ENCODE data around the gene ELL2.

ELL2 gene

GRCh38 chr5:95956021-95956899 is 5.4 kb downstream of the ELL2 start:
- no peak for TF ChIP-seq CTCF (IDR thresholded peaks at IDR 0.05; ENCODE audit: low read depth, low read length)
- H3K9me3 ChIP-seq: no peaks in the 10 kb centered on the region
- H3K4me3 ChIP-seq (ENCODE audit: low read depth, low read length): no peak overlapping the region
- DNase-seq: no peak
- H3K36me3 ChIP-seq: no peaks in the 10 kb centered on the region
- no peaks in the 10 kb centered on the region for H3K4me1 ChIP-seq
- H3K27me3 ChIP-seq: peaks cover 9% of the 10 kb centered on the region

- no peaks in the 10 kb centered on the region for H3K36me3 ChIP-seq
- no peaks in the 10 kb centered on the region for H3K4me1 ChIP-seq
- TF ChIP-seq CTCF (IDR thresholded peaks at IDR 0.05; ENCODE audit: low read depth, low read length): no peak
- H3K4me3 ChIP-seq (ENCODE audit: low read depth, low read length): no peak overlapping the region
- no peak for DNase-seq
- no peaks in the 10 kb centered on the region for H3K27me3 ChIP-seq
- H3K9me3 ChIP-seq: no peaks in the 10 kb centered on the region
Observed at GRCh38 chr5:95954716-95955115, 6.9 kb downstream of the ELL2 start.

GRCh38 chr5:95953021-95953702 is 8.5 kb downstream of the ELL2 start:
- no peaks in the 10 kb centered on the region for H3K4me1 ChIP-seq
- no peak overlapping the region for H3K4me3 ChIP-seq (ENCODE audit: low read depth, low read length)
- no peak for TF ChIP-seq CTCF (IDR thresholded peaks at IDR 0.05; ENCODE audit: low read depth, low read length)
- DNase-seq: no peak
- H3K9me3 ChIP-seq: no peaks in the 10 kb centered on the region
- no peaks in the 10 kb centered on the region for H3K36me3 ChIP-seq
- no peaks in the 10 kb centered on the region for H3K27me3 ChIP-seq

- no peak for TF ChIP-seq CTCF (IDR thresholded peaks at IDR 0.05; ENCODE audit: low read depth, low read length)
- Histone ChIP-seq H3K4me1 (no peaks in the 10 kb centered on the region), H3K36me3 (no peaks in the 10 kb centered on the region)
Observed at GRCh38 chr5:95951916-95952315, 9.7 kb downstream of the ELL2 start.

GRCh38 chr5:95949810-95950209 is 11.8 kb downstream of the ELL2 start:
- TF ChIP-seq CTCF (IDR thresholded peaks at IDR 0.05; ENCODE audit: low read depth, low read length): no peak
- H3K36me3 ChIP-seq: no peaks in the 10 kb centered on the region
- H3K4me1 ChIP-seq: no peaks in the 10 kb centered on the region
- no peaks in the 10 kb centered on the region for H3K9me3 ChIP-seq
- DNase-seq: no peak
- no peaks in the 10 kb centered on the region for H3K27me3 ChIP-seq
- no peak overlapping the region for H3K4me3 ChIP-seq (ENCODE audit: low read depth, low read length)

More at GRCh38 chr5:95951916-95952315, 9.7 kb downstream of the ELL2 start:
- Histone ChIP-seq H3K9me3 (no peaks in the 10 kb centered on the region), H3K4me3 (ENCODE audit: low read depth, low read length) (no peak overlapping the region), H3K27me3 (no peaks in the 10 kb centered on the region)
- DNase-seq: no peak

GRCh38 chr5:95948631-95949030 is 13.0 kb downstream of the ELL2 start:
- Histone ChIP-seq H3K4me1 (no peaks in the 10 kb centered on the region), H3K27me3 (no peaks in the 10 kb centered on the region), H3K9me3 (no peaks in the 10 kb centered on the region), H3K36me3 (no peaks in the 10 kb centered on the region), H3K4me3 (ENCODE audit: low read depth, low read length) (no peak overlapping the region)
- DNase-seq: no peak
- no peak for TF ChIP-seq CTCF (IDR thresholded peaks at IDR 0.05; ENCODE audit: low read depth, low read length)

Data from BE2C (cell line).